T-helper 1 cell treated with Interleukin-12 subunit alpha and Interleukin-12 subunit beta and Interleukin-4 antibody, amounts not matched to agents 30 μg/mL and 1 μg/mL, for 36 hours (primary cell): ENCODE results near the gene PECR.
"Not testable (repeated sequence)": the region's sequence is repeated elsewhere in the genome, so short reads cannot be mapped to it uniquely, and the experiment has no call there.

Experiments used
- H3K27ac Mint-ChIP-seq: one replicate; pipeline ENCODE4 v1.8.0; 2021; ENCODE audit warnings: mild to moderate bottlenecking, mixed read lengths
- H3K27me3 Mint-ChIP-seq: one replicate; pipeline ENCODE4 v1.8.0; 2021; ENCODE audit warnings: low read depth, mixed read lengths
- H3K36me3 Mint-ChIP-seq: one replicate; pipeline ENCODE4 v1.8.0; 2021; ENCODE audit warnings: low read depth, mixed read lengths
- H3K4me1 Mint-ChIP-seq: one replicate; pipeline ENCODE4 v1.8.0; 2021; ENCODE audit warnings: low read depth, mixed read lengths
- H3K4me3 Mint-ChIP-seq: one replicate; pipeline ENCODE4 v1.8.0; 2021; ENCODE audit warnings: mild to moderate bottlenecking, moderate library complexity, mixed read lengths
- H3K9me3 Mint-ChIP-seq: one replicate; pipeline ENCODE4 v1.8.0; 2021; ENCODE audit warnings: mixed read lengths

PECR gene

GRCh38 chr2:216086207-216086893 lies 4.7 kb upstream of the PECR start:
- peaks cover 13% of the 10 kb centered on the region for H3K36me3 Mint-ChIP-seq
- peaks cover 5% of the 10 kb centered on the region for H3K9me3 Mint-ChIP-seq
- no peak overlapping the region for H3K4me3 Mint-ChIP-seq
- peaks cover 53% of the 10 kb centered on the region for H3K4me1 Mint-ChIP-seq
- H3K27me3 Mint-ChIP-seq, result no peaks in the 10 kb centered on the region
- peak overlapping the region; percentile 66 for H3K27ac Mint-ChIP-seq

- peak overlapping the region; percentile 63 for H3K4me3 Mint-ChIP-seq
- H3K4me1 Mint-ChIP-seq, result peaks cover 48% of the 10 kb centered on the region
- no peaks in the 10 kb centered on the region for H3K9me3 Mint-ChIP-seq
Measured at GRCh38 chr2:216084547-216084946, 2.9 kb upstream of the PECR start.

GRCh38 chr2:216083464-216084281 lies 2.1 kb upstream of the PECR start:
- peak overlapping the region; percentile 65 for H3K4me3 Mint-ChIP-seq
- H3K27me3 Mint-ChIP-seq, result no peaks in the 10 kb centered on the region
- H3K9me3 Mint-ChIP-seq, result no peaks in the 10 kb centered on the region
- H3K36me3 Mint-ChIP-seq, result peaks cover 12% of the 10 kb centered on the region
- peaks cover 50% of the 10 kb centered on the region for H3K4me1 Mint-ChIP-seq
- H3K27ac Mint-ChIP-seq, result peak overlapping the region; percentile 91

More at GRCh38 chr2:216084547-216084946, 2.9 kb upstream of the PECR start:
- peaks cover 13% of the 10 kb centered on the region for H3K36me3 Mint-ChIP-seq
- no peaks in the 10 kb centered on the region for H3K27me3 Mint-ChIP-seq
- H3K27ac Mint-ChIP-seq, result peak overlapping the region; percentile 91

GRCh38 chr2:216082805-216083204 lies 1.2 kb upstream of the PECR start:
- Mint-ChIP-seq H3K36me3 (peaks cover 12% of the 10 kb centered on the region), H3K9me3 (no peaks in the 10 kb centered on the region), H3K27me3 (no peaks in the 10 kb centered on the region), H3K4me3 (peak overlapping the region; percentile 92), H3K4me1 (peaks cover 52% of the 10 kb centered on the region), H3K27ac (peak overlapping the region; percentile 74)

- Mint-ChIP-seq H3K4me1 (peaks cover 52% of the 10 kb centered on the region), H3K9me3 (no peaks in the 10 kb centered on the region), H3K27me3 (no peaks in the 10 kb centered on the region), H3K4me3 (peak overlapping the region; percentile 92), H3K27ac (peak overlapping the region; percentile 79), H3K36me3 (peaks cover 12% of the 10 kb centered on the region)
Measured at GRCh38 chr2:216082117-216082711, 605 bp upstream of the PECR start.

GRCh38 chr2:216081012-216081411 lies 597 bp downstream of the PECR start:
- Mint-ChIP-seq H3K4me1 (peaks cover 43% of the 10 kb centered on the region), H3K27me3 (no peaks in the 10 kb centered on the region), H3K4me3 (peak overlapping the region; percentile 92), H3K9me3 (no peaks in the 10 kb centered on the region), H3K27ac (peak overlapping the region; percentile 79), H3K36me3 (peaks cover 7% of the 10 kb centered on the region)

GRCh38 chr2:216080048-216080447 lies 1.6 kb downstream of the PECR start:
- Mint-ChIP-seq H3K4me3 (peak overlapping the region; percentile 92), H3K4me1 (peaks cover 42% of the 10 kb centered on the region)
- H3K36me3 Mint-ChIP-seq, H3K9me3 Mint-ChIP-seq, H3K27ac Mint-ChIP-seq, H3K27me3 Mint-ChIP-seq: not testable (repeated sequence)

- no peak overlapping the region for H3K4me3 Mint-ChIP-seq
- H3K27me3 Mint-ChIP-seq, result no peaks in the 10 kb centered on the region
- peaks cover 44% of the 10 kb centered on the region for H3K4me1 Mint-ChIP-seq
- H3K27ac Mint-ChIP-seq, result no peak overlapping the region
- no peaks in the 10 kb centered on the region for H3K9me3 Mint-ChIP-seq
- peaks cover 6% of the 10 kb centered on the region for H3K36me3 Mint-ChIP-seq
Measured at GRCh38 chr2:216078776-216079175, 2.8 kb downstream of the PECR start.

- Mint-ChIP-seq H3K27me3 (no peaks in the 10 kb centered on the region), H3K4me3 (no peak overlapping the region), H3K36me3 (peaks cover 15% of the 10 kb centered on the region), H3K27ac (no peak overlapping the region), H3K4me1 (peaks cover 23% of the 10 kb centered on the region), H3K9me3 (no peaks in the 10 kb centered on the region)
Measured at GRCh38 chr2:216075510-216076485, 5.8 kb downstream of the PECR start.

GRCh38 chr2:216074794-216075193 lies 6.8 kb downstream of the PECR start:
- Mint-ChIP-seq H3K27me3 (no peaks in the 10 kb centered on the region), H3K4me3 (no peak overlapping the region), H3K36me3 (peaks cover 14% of the 10 kb centered on the region), H3K27ac (no peak overlapping the region), H3K4me1 (peaks cover 20% of the 10 kb centered on the region), H3K9me3 (no peaks in the 10 kb centered on the region)

GRCh38 chr2:216074380-216074779 lies 7.2 kb downstream of the PECR start:
- Mint-ChIP-seq H3K9me3 (no peaks in the 10 kb centered on the region), H3K4me3 (no peak overlapping the region), H3K4me1 (peaks cover 20% of the 10 kb centered on the region), H3K27me3 (no peaks in the 10 kb centered on the region), H3K27ac (no peak overlapping the region), H3K36me3 (peaks cover 15% of the 10 kb centered on the region)

GRCh38 chr2:216073773-216074172 lies 7.8 kb downstream of the PECR start:
- no peaks in the 10 kb centered on the region for H3K27me3 Mint-ChIP-seq
- H3K9me3 Mint-ChIP-seq, result no peaks in the 10 kb centered on the region
- H3K36me3 Mint-ChIP-seq, result peaks cover 17% of the 10 kb centered on the region
- no peak overlapping the region for H3K27ac Mint-ChIP-seq
- H3K4me3 Mint-ChIP-seq, result no peak overlapping the region
- H3K4me1 Mint-ChIP-seq, result peaks cover 22% of the 10 kb centered on the region

GRCh38 chr2:216072473-216072872 lies 9.1 kb downstream of the PECR start:
- Mint-ChIP-seq H3K4me1 (peaks cover 23% of the 10 kb centered on the region), H3K27me3 (no peaks in the 10 kb centered on the region), H3K9me3 (no peaks in the 10 kb centered on the region), H3K4me3 (no peak overlapping the region), H3K27ac (no peak overlapping the region), H3K36me3 (peaks cover 17% of the 10 kb centered on the region)
